GM19328 (cell line): Measurements from ENCODE around the gene DNAJC7.
"Not testable (repeated sequence)": the region's sequence is repeated elsewhere in the genome, so short reads cannot be mapped to it uniquely, and the experiment has no call there.

Source experiments
- ATAC-seq: cut with Tn5 transposase; IDR thresholded peaks from one replicate; pipeline ENCODE4 v1.9.1; 2021; ENCODE audit warnings: mild to moderate bottlenecking, moderate library complexity; ENCODE audit not compliant: unreplicated experiment

Gene DNAJC7

GRCh38 chr17:41957869-41958439 lies 59.3 kb downstream of the DNAJC7 start:
- no peak for ATAC-seq

GRCh38 chr17:41957031-41957868 lies 60.0 kb downstream of the DNAJC7 start:
- no peak for ATAC-seq

- ATAC-seq, result no peak
These were observed 60.7 kb downstream of the DNAJC7 start for GRCh38 chr17:41956522-41956921.

- ATAC-seq, result no peak
These were observed 68.3 kb downstream of the DNAJC7 start for GRCh38 chr17:41948762-41949460.

GRCh38 chr17:41944943-41945342 lies 72.3 kb downstream of the DNAJC7 start:
- ATAC-seq, result no peak

- ATAC-seq, result no peak
These were observed 73.7 kb downstream of the DNAJC7 start for GRCh38 chr17:41943492-41943891.

GRCh38 chr17:41942626-41943373 lies 74.4 kb downstream of the DNAJC7 start:
- ATAC-seq, result no peak

GRCh38 chr17:41941168-41941567 lies 76.1 kb downstream of the DNAJC7 start:
- ATAC-seq, result no peak

GRCh38 chr17:41939693-41940090 lies 77.5 kb downstream of the DNAJC7 start:
- no peak for ATAC-seq

GRCh38 chr17:41939044-41939692 lies 78.1 kb downstream of the DNAJC7 start:
- no peak for ATAC-seq

- no peak for ATAC-seq
These were observed 79.0 kb downstream of the DNAJC7 start for GRCh38 chr17:41937970-41938954.

- ATAC-seq, result no peak
These were observed 81.6 kb downstream of the DNAJC7 start for GRCh38 chr17:41935641-41936040.

- ATAC-seq, result no peak
These were observed 84.3 kb downstream of the DNAJC7 start for GRCh38 chr17:41932816-41933389.

- not testable (repeated sequence) for ATAC-seq
These were observed 85.5 kb downstream of the DNAJC7 start for GRCh38 chr17:41931715-41932114.

- peak; percentile 18 for ATAC-seq
These were observed 86.4 kb downstream of the DNAJC7 start for GRCh38 chr17:41930833-41931156.

GRCh38 chr17:41930009-41930832 lies 87.0 kb downstream of the DNAJC7 start, which contains the start of gene ODAD4:
TSS of gene ODAD4 (plus strand) at chr17:41930617. CDS start at chr17:41930724, 107 bp downstream.
- ATAC-seq, result peak; percentile 90

- ATAC-seq, result no peak
These were observed 88.5 kb downstream of the DNAJC7 start for GRCh38 chr17:41928693-41929251.
